PC-3 (cell line): ENCODE measurements around the gene CLDN11.

Experiments used
- CTCF ChIP-seq: fragments of 300-600 bp; sonication (generic); conservative IDR thresholded peaks from 2 replicates; pipeline ENCODE4 v1.5.1; 2017; ENCODE audit warnings: antibody characterized with exemption, low read depth, mild to moderate bottlenecking, low read length
- EZH2 ChIP-seq: fragments of 300-600 bp; sonication (generic); IDR thresholded peaks from one replicate; pipeline ENCODE4 v1.6.1; 2017; ENCODE audit warnings: antibody characterized with exemption, mild to moderate bottlenecking, low read length; ENCODE audit not compliant: unreplicated experiment
- EZH2phosphoT487 ChIP-seq: fragments of 300-600 bp; sonication (generic); IDR thresholded peaks from 2 replicates; pipeline ENCODE4 v1.6.1; 2018; ENCODE audit warnings: mild to moderate bottlenecking, antibody characterized with exemption, low read length, borderline replicate concordance

GRCh38 chr3:170458285-170458684 is 39.6 kb downstream of the CLDN11 start:
- TF ChIP-seq EZH2 (no peak), EZH2phosphoT487 (no peak), CTCF (no peak)
